Measurements from ENCODE around the gene ATP6V1C2.

ATP6V1C2 gene

GRCh38 chr2:10680957-10681356, 40.5 kb upstream of the ATP6V1C2 start:
- H3K27ac ChIP-seq (ENCODE audit: low read depth, low read length), result no peak overlapping the region
- no peak for DNase-seq
- H3K9ac ChIP-seq (ENCODE audit: low read length), result no peak overlapping the region
- no peak overlapping the region for H3K4me2 ChIP-seq (ENCODE audit: low read length)
- H2BK5ac ChIP-seq (ENCODE audit: low read depth, low read length, poor library complexity), result no peak overlapping the region
- no peak overlapping the region for H3K14ac ChIP-seq (ENCODE audit: low read length)
- no peaks in the 10 kb centered on the region for H3K27me3 ChIP-seq (ENCODE audit: insufficient read depth, low read length)
- no peak overlapping the region for H3K4ac ChIP-seq (ENCODE audit: low read depth, low read length)
- no peak overlapping the region for H2AFZ ChIP-seq (ENCODE audit: insufficient read depth, low read length, poor library complexity)
- no peak overlapping the region for H2BK12ac ChIP-seq (ENCODE audit: low read length)
- H3K36me3 ChIP-seq (ENCODE audit: control insufficient read depth in 1 of 2, insufficient read depth in 2 of 2, low read length in 2 of 2), result peaks cover 8 to 9% of the 10 kb centered on the region in 2 experiments
- H4K91ac ChIP-seq (ENCODE audit: low read depth, low read length), result no peak overlapping the region
- no peaks in the 10 kb centered on the region for H3K9me3 ChIP-seq (ENCODE audit: insufficient read depth, low read depth, low read length)
- no peak overlapping the region for H3K23ac ChIP-seq (ENCODE audit: low read length)
- H4K12ac ChIP-seq (ENCODE audit: low read depth, low read length), result no peak overlapping the region
- H3K18ac ChIP-seq (ENCODE audit: low read length), result no peak overlapping the region
- no peak overlapping the region for H2BK120ac ChIP-seq (ENCODE audit: insufficient read depth, low read length, poor library complexity)
- no peak overlapping the region for H3K4me3 ChIP-seq (ENCODE audit: low read depth, low read length)
- H3K79me1 ChIP-seq (ENCODE audit: low read length), result no peaks in the 10 kb centered on the region
- no CpG with 5 or more reads among the region's 2 CpGs for WGBS (ENCODE audit: extremely low coverage, insufficient coverage, insufficient read length)
- H3K79me2 ChIP-seq (ENCODE audit: control insufficient read depth, insufficient read depth, low read length, poor library complexity), result no peaks in the 10 kb centered on the region
- H2AK5ac ChIP-seq (ENCODE audit: low read length), result no peak overlapping the region
- H3K4me1 ChIP-seq (ENCODE audit: control insufficient read depth in 1 of 2, insufficient read depth in 2 of 2, low read length in 2 of 2), result no peaks in the 10 kb centered on the region
- no peak overlapping the region for H4K8ac ChIP-seq (ENCODE audit: low read depth, low read length)

DNA sequence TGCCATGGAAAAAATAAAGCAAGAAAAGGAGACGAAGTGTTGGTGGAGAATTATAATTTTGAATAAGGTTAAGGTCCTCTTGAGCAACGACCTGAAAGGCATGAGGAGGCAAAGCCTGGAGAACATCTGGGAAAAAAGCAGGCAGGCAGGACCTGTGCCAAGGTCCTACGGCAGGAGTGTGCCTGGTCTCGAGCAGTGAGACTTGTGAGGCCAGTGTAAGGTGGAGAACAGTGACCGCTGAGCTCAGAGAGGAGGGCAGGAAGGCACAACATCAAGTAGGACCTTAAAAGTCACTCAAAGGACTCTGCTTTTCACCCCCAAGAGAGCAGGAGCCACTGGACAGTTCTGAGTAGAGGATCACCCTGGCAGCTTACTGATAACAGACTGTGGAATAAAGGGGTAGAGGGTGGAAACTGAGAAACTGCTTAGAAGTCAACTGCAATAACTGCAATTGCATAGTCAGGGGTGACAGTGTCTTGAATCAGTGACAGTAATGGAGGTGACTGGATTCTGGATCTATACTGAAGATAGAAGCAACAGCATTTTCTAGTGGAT, 35.2 kb upstream of the ATP6V1C2 start:
- no peak overlapping the region for H3K23ac ChIP-seq (ENCODE audit: low read length)
- peaks cover 0 to 3% of the 10 kb centered on the region in 2 experiments for H3K4me1 ChIP-seq (ENCODE audit: control insufficient read depth in 1 of 2, insufficient read depth in 2 of 2, low read length in 2 of 2)
- H4K12ac ChIP-seq (ENCODE audit: low read depth, low read length), result no peak overlapping the region
- no peak overlapping the region for H2AK5ac ChIP-seq (ENCODE audit: low read length)
- no peak overlapping the region for H3K4me3 ChIP-seq (ENCODE audit: low read depth, low read length)
- no peak for DNase-seq
- peak overlapping the region; percentile 87 for H3K4ac ChIP-seq (ENCODE audit: low read depth, low read length)
- H2BK12ac ChIP-seq (ENCODE audit: low read length), result no peak overlapping the region
- H4K8ac ChIP-seq (ENCODE audit: low read depth, low read length), result no peak overlapping the region
- no peak overlapping the region for H3K9ac ChIP-seq (ENCODE audit: low read length)
- peaks cover 3% of the 10 kb centered on the region for H3K79me1 ChIP-seq (ENCODE audit: low read length)
- no peak overlapping the region for H3K4me2 ChIP-seq (ENCODE audit: low read length)
- H3K18ac ChIP-seq (ENCODE audit: low read length), result no peak overlapping the region
- 100% methylated on average over 1 of the region's 5 CpGs for WGBS (ENCODE audit: extremely low coverage, insufficient coverage, insufficient read length)
- H2AFZ ChIP-seq (ENCODE audit: insufficient read depth, low read length, poor library complexity), result no peak overlapping the region
- no peak overlapping the region for H2BK5ac ChIP-seq (ENCODE audit: low read depth, low read length, poor library complexity)
- H4K91ac ChIP-seq (ENCODE audit: low read depth, low read length), result no peak overlapping the region
- peaks cover 5 to 8% of the 10 kb centered on the region in 2 experiments for H3K36me3 ChIP-seq (ENCODE audit: control insufficient read depth in 1 of 2, insufficient read depth in 2 of 2, low read length in 2 of 2)
- H2BK120ac ChIP-seq (ENCODE audit: insufficient read depth, low read length, poor library complexity), result no peak overlapping the region
- H3K79me2 ChIP-seq (ENCODE audit: control insufficient read depth, insufficient read depth, low read length, poor library complexity), result peaks cover 9% of the 10 kb centered on the region
- no peak overlapping the region for H3K14ac ChIP-seq (ENCODE audit: low read length)
- no peaks in the 10 kb centered on the region for H3K27me3 ChIP-seq (ENCODE audit: insufficient read depth, low read length)
- no peaks in the 10 kb centered on the region for H3K9me3 ChIP-seq (ENCODE audit: insufficient read depth, low read depth, low read length)
- no peak overlapping the region for H3K27ac ChIP-seq (ENCODE audit: low read depth, low read length)

- Histone ChIP-seq H2AFZ (ENCODE audit: insufficient read depth, low read length, poor library complexity) (peak overlapping the region; percentile 88), H4K12ac (ENCODE audit: low read depth, low read length) (peak overlapping the region; percentile 83), H3K79me2 (ENCODE audit: control insufficient read depth, insufficient read depth, low read length, poor library complexity) (peaks cover 9% of the 10 kb centered on the region), H2BK12ac (ENCODE audit: low read length) (no peak overlapping the region), H3K4me3 (ENCODE audit: low read depth, low read length) (peak overlapping the region; percentile 95), H2AK5ac (ENCODE audit: low read length) (no peak overlapping the region), H3K4me2 (ENCODE audit: low read length) (peak overlapping the region; percentile 88), H4K8ac (ENCODE audit: low read depth, low read length) (peak overlapping the region; percentile 95), H3K27me3 (ENCODE audit: insufficient read depth, low read length) (no peaks in the 10 kb centered on the region), H3K14ac (ENCODE audit: low read length) (peak overlapping the region; percentile 77), H2BK120ac (ENCODE audit: insufficient read depth, low read length, poor library complexity) (peak overlapping the region; percentile 57), H4K91ac (ENCODE audit: low read depth, low read length) (peak overlapping the region; percentile 62), H3K4me1 (ENCODE audit: control insufficient read depth in 1 of 2, insufficient read depth in 2 of 2, low read length in 2 of 2) (peaks cover 0 to 3% of the 10 kb centered on the region in 2 experiments), H3K27ac (ENCODE audit: low read depth, low read length) (peak overlapping the region; percentile 16), H3K36me3 (ENCODE audit: control insufficient read depth in 1 of 2, insufficient read depth in 2 of 2, low read length in 2 of 2) (no peaks in the 10 kb centered on the region), H3K9me3 (ENCODE audit: insufficient read depth, low read depth, low read length) (no peaks in the 10 kb centered on the region), H3K18ac (ENCODE audit: low read length) (peak overlapping the region; percentile 68), H3K4ac (ENCODE audit: low read depth, low read length) (peak overlapping the region; percentile 84), H3K9ac (ENCODE audit: low read length) (peak overlapping the region; percentile 97), H2BK5ac (ENCODE audit: low read depth, low read length, poor library complexity) (peak overlapping the region; percentile 52), H3K23ac (ENCODE audit: low read length) (no peak overlapping the region), H3K79me1 (ENCODE audit: low read length) (peaks cover 3% of the 10 kb centered on the region)
- WGBS (ENCODE audit: extremely low coverage, insufficient coverage, insufficient read length), result no CpG with 5 or more reads among the region's 27 CpGs
- DNase-seq, result peak in 1 of 2 donors; percentile 29
Observed at GRCh38 chr2:10688921-10689807, 32.3 kb upstream of the ATP6V1C2 start.

DNA sequence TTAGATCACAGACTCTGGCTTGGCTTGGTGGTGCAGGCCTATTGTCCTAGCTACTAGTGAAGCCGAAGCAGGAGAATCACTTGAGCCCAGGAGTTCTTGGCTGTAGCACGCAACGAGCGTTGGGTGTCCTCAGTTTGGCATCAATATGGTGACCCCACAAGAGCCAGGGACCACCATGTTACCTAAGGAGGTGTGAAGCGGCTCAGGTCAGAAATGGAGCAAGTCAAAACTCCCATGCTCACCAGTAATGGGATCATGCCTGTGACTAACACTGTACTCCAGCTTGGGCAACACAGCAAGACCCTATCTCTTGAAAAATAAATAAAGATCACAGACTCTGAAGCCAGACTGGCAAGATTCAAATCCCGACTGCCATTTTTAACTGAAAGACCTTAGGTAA, 29.9 kb upstream of the ATP6V1C2 start:
- H3K79me1 ChIP-seq (ENCODE audit: low read length), result peaks cover 3% of the 10 kb centered on the region
- no peak for DNase-seq
- H2AFZ ChIP-seq (ENCODE audit: insufficient read depth, low read length, poor library complexity), result no peak overlapping the region
- no peak overlapping the region for H3K14ac ChIP-seq (ENCODE audit: low read length)
- H3K4ac ChIP-seq (ENCODE audit: low read depth, low read length), result no peak overlapping the region
- H3K36me3 ChIP-seq (ENCODE audit: control insufficient read depth in 1 of 2, insufficient read depth in 2 of 2, low read length in 2 of 2), result no peaks in the 10 kb centered on the region
- H3K9ac ChIP-seq (ENCODE audit: low read length), result no peak overlapping the region
- H4K8ac ChIP-seq (ENCODE audit: low read depth, low read length), result peak overlapping the region; percentile 7
- no peak overlapping the region for H3K27ac ChIP-seq (ENCODE audit: low read depth, low read length)
- peaks cover 0 to 3% of the 10 kb centered on the region in 2 experiments for H3K4me1 ChIP-seq (ENCODE audit: control insufficient read depth in 1 of 2, insufficient read depth in 2 of 2, low read length in 2 of 2)
- no peak overlapping the region for H4K12ac ChIP-seq (ENCODE audit: low read depth, low read length)
- H4K91ac ChIP-seq (ENCODE audit: low read depth, low read length), result no peak overlapping the region
- H3K27me3 ChIP-seq (ENCODE audit: insufficient read depth, low read length), result no peaks in the 10 kb centered on the region
- no peak overlapping the region for H2AK5ac ChIP-seq (ENCODE audit: low read length)
- no peak overlapping the region for H3K23ac ChIP-seq (ENCODE audit: low read length)
- H3K18ac ChIP-seq (ENCODE audit: low read length), result no peak overlapping the region
- no CpG with 5 or more reads among the region's 6 CpGs for WGBS (ENCODE audit: extremely low coverage, insufficient coverage, insufficient read length)
- H2BK12ac ChIP-seq (ENCODE audit: low read length), result no peak overlapping the region
- no peaks in the 10 kb centered on the region for H3K9me3 ChIP-seq (ENCODE audit: insufficient read depth, low read depth, low read length)
- H2BK120ac ChIP-seq (ENCODE audit: insufficient read depth, low read length, poor library complexity), result no peak overlapping the region
- no peak overlapping the region for H2BK5ac ChIP-seq (ENCODE audit: low read depth, low read length, poor library complexity)
- peaks cover 9% of the 10 kb centered on the region for H3K79me2 ChIP-seq (ENCODE audit: control insufficient read depth, insufficient read depth, low read length, poor library complexity)
- no peak overlapping the region for H3K4me3 ChIP-seq (ENCODE audit: low read depth, low read length)
- H3K4me2 ChIP-seq (ENCODE audit: low read length), result no peak overlapping the region

Data from trophoblast cell (in vitro differentiated cells and primary cell).